GM19023 (cell line): ENCODE data around the gene MCL1.
"Not testable (repeated sequence)": the region's sequence is repeated elsewhere in the genome, so short reads cannot be mapped to it uniquely, and the experiment has no call there.

ENCODE experiments used
- ATAC-seq: cut with Tn5 transposase; IDR thresholded peaks from one replicate; pipeline ENCODE4 v1.9.1; 2021; ENCODE audit warnings: mild to moderate bottlenecking, moderate library complexity; ENCODE audit not compliant: unreplicated experiment

Gene MCL1

DNA sequence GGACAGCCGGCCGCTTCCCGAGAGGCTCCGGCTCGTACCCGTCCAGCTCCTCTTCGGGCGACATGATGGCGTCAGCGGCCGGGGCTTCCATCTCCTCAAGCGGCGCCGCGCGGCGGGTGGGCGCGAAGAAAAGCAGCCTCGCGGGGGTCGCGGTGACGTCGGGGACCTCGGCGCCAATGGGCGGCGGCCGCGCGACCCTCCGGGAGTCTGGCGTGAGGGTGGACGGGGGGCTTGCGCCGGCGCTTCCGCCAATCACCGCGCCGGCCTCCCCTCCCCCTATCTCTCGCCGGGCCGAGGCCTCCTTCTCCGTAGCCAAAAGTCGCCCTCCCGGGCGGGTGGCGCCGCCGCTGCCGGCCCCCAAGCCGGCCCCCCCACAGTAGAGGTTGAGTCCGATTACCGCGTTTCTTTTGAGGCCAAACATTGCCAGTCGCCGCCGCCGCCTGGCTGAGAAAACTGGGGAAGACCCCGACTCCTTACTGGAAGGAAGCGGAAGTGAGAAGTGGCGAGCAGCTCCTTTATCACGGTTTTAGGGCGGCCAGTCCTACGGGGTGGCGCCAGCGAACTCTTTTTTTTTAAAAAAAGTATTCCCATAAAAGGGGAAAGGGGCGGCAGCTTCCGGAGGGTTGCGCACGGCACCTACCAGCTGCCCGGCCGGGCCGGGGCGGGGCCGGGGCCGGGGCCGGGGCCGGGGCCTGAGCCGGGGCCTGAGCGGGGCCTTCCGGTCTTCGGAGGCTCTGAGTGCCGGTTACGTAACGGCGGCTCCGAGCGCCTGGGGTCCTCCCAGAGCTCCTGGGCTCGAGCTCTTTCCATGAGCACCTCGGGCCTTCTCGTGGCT lies at the start of gene MCL1:
Gene MCL1 (minus strand): TSS at position 501 of the 835 bp plus-strand sequence. CDS start 80 bp downstream, at position 421.
- ATAC-seq: peak; percentile 85

DNA sequence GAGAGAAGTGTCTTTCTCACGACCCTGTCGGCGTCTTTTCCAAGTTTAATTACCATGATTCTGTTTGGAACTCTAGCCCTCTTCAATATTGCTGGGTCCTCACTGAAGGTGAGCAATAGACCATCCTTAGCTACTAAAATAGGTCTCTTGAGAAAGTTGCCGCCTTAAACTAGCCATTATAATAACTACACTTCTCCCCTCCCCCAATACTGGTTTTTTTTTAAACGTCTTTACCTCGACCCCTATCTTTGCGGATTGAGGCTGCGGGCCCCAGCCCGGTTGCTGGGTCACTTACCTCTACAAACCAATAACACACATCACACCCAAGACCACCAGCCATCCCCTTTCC lies 49.3 kb upstream of the MCL1 start:
- no peak for ATAC-seq

DNA sequence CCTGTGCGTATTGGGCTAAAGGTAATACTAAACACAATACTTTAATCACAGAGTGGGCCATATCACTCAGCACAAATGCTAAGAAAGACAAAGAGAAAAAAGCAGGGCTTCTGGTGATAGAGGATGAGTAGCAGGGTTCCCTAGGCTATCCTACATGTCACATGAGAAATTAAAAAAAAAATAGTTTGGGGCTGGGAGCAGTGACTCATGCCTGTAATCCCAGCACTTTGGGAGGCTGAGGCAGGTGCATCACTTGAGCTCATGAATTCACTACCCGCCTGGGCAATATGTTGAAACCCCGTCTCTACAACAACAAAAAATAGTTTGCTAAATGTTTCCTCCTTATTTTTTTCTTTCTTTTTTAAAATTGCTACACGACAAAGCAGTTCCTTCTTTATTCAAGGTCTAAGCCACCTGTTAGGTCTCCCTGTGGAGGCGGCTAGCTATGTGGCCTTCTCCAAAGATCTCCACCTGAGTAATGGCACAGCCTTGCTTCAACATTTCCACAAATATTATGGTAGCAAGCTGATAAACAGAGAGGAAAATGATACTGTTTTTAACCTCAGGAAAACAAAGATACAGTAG lies 48.5 kb upstream of the MCL1 start:
- ATAC-seq: no peak

DNA sequence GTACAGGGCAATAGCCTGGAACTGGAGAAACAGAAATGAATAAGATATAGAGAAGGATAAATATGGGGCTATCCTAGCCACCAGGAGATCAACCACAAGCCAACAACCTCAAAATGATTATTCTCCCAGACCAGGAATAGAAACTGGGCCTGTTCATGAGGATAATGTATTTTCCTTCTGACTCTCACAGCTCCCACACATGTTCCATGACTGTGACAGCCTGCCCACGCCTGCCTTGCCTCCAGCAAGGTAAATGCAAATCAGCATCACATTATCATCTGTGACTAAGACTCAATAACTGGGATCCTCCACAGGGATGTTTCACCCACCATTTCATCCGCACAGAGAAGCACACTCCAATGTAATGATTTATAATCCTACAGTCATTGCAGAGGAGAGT lies 46.7 kb upstream of the MCL1 start:
- ATAC-seq: no peak

DNA sequence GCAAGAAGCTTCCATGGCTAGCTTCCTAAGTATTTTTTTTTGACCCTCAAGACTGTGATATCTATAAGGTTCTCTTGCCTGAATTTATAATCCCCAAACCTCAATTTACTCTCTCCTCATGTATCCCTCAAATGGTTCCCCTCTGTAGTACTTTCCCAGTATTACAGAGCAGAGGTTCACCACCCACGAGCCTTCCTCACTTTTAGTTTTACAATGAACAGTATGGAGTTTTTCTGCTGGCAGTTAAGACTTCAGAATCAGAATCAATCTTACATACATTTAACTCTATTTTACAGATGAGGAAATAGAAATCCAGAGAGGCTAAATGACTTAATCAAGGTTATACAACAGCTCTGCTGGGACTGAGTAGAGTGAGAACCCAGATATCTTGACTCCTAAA lies 45.1 kb upstream of the MCL1 start:
- ATAC-seq: not testable (repeated sequence)

DNA sequence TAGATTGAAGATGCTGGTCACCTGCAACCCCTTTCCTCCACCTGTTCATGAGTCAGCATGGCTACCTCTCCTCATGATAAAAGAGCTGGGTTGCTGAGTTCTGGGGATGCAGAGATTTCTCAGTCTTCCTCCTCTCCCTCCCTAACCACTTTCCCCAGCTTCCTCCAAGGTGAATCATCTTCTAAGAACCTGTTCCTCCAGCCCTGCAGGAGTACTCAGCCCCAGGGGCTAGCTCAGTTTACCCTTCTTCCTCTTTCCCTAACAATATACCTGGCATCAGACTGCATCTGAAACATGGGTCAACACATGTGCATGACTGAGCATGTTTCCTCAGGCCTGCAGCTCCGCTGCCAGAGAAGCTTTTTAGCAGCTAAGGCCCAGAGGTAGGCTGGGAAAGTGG lies 44.7 kb upstream of the MCL1 start:
- ATAC-seq: not testable (repeated sequence)

DNA sequence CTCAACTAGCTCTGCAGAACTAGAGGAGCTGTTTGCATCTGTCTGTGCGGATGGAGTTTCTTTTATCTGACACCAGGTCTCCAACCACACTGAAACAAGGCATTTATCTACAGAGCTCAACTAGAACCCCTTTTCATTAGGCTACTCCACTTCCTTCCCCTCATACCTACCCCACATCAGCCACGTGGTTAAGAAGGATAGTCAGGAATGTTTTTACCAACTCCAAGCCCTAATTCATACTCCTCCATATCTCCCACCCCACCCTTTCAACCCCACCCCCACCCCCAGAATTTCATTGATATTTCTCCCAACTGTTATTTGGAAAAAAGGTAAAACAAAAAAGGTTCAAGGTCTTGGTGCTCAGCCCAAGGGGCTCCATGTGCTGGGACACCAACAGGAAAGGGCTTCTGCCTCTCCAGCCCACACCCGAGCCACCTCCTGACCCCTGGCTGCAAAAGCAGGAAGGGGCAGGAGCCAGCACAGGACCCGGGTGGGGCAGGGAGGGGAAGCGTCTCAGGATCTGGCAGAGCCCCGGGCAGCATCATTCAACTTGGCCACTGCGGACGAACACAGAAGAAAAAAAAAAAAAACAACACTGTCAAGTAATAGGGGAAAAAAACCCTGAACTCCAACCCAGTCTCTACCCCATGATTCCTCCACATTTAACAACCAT lies 43.0 kb upstream of the MCL1 start:
- ATAC-seq: no peak

DNA sequence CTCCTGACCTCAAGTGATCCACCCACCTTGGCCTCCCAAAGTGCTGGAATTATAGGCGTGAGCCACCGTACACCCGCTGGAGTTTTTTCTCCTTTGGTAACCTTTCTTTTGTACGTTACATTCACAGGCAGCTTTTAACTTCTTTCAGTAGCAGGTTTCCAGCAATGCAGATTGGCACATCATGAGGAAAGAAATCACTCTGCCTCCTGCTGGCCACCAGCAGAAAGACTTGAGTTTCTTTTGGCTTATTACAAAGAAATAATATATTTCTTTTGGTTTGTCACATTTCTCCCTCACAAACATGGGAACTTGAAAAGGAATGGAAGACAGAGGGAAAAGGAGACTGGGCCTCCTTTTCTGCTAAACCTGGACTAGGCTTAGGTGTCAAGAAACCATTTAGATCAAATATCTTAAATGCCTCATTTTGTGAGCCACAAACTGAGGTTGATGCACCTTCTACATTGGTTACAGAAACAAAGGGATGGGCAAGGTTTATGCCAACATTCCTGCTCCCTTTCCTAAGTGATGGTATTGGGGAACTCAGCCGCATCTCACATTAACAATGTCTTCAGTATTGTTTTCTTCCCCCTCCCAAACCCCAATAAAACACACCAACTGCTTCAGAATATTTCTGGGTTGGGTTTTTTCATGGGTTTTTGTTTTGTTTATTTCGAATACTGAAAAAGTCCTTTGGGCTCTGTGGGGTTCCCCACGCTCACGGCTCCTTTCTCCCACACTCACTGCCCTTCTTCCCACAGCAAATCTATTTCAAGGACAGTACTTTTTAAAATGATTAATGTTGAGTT lies 42.3 kb upstream of the MCL1 start:
- ATAC-seq: no peak

DNA sequence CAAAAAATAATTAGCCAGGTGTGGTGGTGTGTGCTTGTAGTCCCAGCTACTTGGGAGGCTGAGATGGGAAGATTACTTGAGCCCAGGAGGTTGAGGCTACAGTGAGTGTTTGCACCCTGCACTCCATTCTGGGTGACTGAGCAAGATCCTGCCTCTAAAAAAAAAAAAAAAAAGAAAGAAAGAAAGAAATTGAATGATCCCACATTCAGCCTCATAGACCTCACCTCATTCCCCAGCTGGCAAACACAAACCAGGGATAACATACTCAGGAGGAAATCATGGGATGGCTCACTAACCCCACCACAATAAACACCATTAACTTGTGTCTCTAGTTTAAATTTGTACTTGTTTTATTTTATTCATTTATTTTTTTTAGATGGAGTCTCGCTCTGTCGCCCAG lies 41.5 kb upstream of the MCL1 start:
- ATAC-seq: no peak

DNA sequence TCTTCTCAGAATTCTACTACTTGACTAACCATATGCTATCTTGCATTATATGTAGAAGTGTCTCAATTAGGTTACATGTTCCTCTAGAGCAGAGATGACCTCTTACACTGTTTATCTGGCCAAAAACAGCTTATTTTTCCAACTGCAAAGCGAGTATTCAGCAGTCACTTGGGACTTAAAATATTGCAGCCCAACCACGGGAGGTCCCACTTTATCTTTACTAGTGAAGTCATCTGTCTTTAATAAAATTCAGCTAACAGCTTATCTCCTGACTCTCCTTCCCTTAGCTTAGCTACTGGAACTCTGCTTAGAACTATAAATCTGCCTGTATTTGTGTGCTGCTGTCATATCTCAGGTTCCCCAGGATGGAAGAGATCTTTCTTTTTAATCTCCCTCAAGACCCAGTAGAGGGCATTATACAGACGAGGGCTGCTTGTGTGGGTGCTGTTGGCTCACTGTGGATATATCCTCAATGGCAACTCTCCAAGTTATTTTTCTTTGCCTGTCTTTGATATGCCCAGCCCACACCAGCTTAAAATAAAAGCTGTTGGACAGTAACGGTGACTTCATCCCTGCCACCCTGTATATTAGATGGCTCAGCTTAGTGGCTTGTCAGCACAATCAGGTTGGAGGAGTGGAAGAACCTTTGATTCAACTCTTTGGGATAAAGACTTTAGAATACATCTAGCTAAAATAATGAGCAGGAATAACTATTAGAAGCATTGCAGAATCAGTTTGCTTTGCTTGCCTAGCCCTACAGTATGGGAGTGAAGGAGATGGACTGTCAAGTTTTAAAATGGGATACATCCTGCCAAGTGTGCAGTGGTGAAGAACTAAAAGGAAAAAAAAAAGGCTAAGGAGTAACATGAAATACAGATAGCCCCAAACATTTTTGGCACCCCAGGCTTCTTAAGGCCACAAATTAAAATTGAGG lies 40.4 kb upstream of the MCL1 start:
- no peak for ATAC-seq

DNA sequence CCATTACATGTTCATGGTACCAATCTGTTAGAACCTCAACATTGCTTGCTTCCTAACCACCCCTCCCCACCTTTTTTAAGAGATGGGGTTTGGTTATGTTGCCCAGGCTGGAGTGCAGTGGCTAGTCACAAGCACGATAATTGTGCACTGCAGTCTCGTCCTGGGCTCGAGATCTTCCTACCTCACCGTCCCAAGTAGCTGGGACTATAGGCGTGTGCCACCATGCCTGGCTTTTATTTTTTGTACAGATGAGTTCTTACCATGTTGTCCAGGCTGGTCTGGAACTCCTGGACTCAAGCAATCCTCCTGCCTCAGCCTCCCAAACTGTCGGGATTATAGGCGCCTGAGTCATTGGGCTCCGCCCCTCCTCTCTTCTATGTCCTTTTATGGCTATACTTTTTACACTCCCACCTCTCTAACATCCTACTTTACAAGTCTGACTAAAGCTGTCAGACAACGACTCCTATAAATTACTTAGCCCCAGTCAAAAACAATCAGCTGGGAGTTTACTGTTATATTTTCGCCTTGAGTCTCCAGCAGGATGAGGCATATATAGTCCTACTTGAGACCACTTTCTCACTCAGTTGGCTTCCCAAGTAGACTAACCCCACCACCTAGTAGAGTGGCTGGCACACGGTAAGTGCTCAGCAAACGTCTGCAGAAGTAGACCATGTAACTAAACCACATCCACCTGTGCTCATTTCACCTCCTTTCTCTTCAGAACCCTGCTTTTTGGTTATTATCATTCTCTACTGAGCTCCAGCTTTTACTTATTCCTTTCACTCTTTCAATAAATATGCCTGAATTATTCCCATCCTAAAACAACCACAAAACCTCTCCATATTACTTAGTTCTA lies 36.2 kb upstream of the MCL1 start:
- no peak for ATAC-seq

DNA sequence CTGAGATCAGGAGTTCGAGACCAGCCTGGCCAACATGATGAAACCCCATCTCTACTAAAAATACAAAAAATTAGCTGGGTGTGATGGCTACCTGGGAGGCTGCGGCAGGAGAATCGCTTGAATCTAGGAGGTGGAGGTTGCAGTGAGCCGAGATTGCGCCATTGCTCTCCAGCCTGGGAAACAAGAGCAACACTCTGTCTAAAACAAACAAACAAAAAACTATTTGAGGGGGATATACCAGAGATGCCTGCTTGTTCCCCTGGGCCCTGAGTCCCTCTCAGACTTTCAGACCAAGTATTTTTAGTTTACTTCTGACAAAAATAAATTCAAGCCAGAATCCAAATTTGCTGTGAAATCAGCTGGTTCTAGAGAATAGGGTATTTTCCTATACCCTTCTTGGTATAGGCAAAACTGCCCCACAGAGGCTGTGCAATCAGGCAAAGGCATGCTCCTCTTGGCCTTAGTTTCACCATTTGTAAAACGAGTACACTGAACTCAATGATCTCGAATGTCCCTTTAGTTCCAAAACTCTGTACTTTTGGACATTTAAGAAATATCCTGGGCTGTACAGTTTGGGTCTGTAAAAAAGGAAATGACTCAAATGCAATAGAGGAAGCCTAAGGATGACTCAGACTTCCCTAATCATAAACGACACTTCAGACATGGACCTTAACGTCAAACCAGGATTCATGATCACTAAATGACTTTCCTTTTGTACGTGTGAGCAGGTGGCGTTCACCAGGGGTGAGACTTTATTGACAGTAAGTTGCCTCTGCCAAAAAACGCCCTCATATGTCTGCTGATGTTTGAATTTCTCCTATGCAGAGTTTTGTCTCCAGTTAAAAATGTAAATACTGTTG lies 33.9 kb upstream of the MCL1 start:
- ATAC-seq: no peak

DNA sequence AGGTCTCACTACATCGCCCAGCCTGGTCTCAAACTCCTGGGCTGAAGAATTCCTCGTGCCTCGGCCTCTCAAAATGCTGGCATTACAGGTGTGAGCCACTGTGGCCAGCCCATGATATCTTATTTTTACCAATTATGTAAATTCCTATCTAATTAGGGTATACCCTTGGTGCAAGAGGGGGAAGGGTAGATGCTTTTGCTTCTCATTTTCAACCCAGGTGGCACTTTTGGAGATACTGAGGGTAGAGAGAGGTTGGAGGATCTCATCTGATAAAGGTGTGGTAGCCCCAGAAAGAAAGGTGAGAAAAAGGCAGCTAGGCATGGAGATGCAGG lies 32.6 kb upstream of the MCL1 start:
- no peak for ATAC-seq

DNA sequence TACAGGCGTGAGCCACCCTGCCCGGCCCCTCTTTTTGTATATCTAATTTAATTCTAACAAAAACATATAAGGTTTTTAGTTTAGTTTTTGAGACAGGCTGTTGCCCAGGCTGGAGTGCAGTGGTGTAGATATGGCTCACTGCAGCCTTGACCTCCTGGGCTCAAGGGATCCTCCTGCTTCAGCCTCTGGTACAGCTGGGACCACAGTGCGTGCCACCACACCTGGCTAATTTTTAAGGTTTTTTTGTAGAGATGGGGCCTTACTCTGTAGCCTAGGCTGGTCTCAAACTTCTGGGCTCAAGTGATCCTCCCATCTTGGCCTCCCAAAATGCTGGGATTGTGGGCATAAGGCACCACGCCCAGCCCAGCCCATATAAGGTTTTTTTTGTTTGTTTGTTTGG lies 31.2 kb upstream of the MCL1 start:
- ATAC-seq: no peak

DNA sequence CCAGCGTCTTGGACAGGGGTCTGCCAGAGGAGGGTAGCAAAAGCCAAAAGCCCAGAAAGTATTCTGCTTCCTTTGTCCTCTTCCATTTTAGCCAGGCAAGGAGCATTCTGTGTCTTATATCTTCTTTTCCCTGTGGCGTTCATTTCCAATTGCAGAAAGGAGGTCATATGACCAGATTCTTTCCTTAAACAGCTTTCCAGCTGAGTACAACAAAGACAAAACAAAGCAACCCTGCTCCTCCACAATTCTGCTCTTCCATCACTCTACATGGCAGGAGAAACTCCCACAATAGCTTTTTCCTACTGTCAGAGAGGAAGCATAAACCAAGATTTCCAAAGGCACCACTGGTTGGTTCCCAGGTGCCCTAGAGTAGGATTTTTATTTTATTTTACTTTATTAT lies 30.3 kb upstream of the MCL1 start:
- no peak for ATAC-seq

DNA sequence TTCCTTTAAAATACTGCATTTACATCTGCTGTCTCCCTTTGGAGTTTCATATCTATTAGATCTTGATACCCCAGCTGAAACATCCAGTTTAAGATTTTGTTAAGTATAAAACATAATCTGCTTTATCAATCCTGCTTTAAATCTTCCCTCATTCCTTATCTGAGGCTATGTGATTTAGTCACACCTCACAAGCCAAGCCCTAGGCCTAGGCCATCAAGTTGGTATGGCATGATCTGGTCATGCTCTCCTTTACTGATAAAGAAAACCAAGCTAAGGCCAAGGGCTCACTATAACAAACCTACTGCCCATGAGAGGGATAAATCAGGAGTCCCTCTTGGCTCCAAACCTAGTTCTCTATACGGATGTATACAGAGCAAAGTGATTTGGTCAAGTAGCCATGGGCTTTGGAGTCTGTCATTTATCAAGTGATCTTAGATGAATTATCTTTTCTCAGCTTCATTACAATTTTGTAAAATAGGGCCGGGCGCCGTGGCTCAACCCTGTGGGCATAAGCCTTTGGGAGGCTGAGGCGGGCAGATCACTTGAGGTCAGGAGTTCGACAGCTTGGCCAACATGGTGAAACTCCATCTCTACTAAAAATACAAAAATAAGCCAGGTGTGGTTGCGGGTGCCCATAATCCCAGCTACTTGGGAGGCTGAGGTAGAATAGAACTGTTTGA lies 27.2 kb upstream of the MCL1 start:
- ATAC-seq: no peak

DNA sequence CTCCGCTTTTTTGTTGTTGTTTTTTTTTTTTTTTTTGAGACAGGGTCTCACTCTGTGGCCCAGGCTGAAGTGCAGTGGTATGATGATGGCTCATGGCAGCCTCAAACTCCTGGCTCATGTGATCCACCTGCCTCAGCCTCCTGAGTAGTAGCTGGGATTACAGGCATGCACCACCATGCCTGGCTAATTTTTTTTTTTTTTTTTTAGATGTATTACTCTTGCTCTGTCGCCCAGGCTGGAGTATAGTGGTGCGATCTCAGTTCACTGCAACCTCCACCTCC lies 26.0 kb upstream of the MCL1 start:
- ATAC-seq: not testable (repeated sequence)

DNA sequence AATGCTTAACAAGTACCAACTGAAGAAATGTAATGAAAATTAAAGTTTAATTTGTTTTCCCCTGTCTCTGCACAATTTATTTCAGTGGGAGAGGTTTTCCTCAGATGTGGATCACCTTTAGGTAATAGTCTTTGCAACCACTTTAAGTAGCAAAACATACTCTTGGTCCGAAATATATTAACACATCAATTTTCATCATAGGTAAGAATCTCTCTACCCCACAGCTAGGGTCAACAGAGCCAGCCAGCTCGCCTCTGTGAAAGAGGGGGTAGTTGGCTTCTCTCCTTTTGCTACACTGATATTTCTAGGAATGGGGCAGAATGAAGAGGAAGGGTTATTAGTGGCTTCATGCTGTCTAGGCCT lies 24.8 kb upstream of the MCL1 start:
- no peak for ATAC-seq
